Hippocampal formation (tissue), 2 donors: ENCODE measurements around the gene CSPG4.
"Not testable (repeated sequence)": the region's sequence is repeated elsewhere in the genome, so short reads cannot be mapped to it uniquely, and the experiment has no call there.

Source experiments
- DNase-seq, 2 donors: peaks; one replicate each; lab custom pipeline; 2025; lab: John Stamatoyannopoulos, UW

The CSPG4 gene, protein sequence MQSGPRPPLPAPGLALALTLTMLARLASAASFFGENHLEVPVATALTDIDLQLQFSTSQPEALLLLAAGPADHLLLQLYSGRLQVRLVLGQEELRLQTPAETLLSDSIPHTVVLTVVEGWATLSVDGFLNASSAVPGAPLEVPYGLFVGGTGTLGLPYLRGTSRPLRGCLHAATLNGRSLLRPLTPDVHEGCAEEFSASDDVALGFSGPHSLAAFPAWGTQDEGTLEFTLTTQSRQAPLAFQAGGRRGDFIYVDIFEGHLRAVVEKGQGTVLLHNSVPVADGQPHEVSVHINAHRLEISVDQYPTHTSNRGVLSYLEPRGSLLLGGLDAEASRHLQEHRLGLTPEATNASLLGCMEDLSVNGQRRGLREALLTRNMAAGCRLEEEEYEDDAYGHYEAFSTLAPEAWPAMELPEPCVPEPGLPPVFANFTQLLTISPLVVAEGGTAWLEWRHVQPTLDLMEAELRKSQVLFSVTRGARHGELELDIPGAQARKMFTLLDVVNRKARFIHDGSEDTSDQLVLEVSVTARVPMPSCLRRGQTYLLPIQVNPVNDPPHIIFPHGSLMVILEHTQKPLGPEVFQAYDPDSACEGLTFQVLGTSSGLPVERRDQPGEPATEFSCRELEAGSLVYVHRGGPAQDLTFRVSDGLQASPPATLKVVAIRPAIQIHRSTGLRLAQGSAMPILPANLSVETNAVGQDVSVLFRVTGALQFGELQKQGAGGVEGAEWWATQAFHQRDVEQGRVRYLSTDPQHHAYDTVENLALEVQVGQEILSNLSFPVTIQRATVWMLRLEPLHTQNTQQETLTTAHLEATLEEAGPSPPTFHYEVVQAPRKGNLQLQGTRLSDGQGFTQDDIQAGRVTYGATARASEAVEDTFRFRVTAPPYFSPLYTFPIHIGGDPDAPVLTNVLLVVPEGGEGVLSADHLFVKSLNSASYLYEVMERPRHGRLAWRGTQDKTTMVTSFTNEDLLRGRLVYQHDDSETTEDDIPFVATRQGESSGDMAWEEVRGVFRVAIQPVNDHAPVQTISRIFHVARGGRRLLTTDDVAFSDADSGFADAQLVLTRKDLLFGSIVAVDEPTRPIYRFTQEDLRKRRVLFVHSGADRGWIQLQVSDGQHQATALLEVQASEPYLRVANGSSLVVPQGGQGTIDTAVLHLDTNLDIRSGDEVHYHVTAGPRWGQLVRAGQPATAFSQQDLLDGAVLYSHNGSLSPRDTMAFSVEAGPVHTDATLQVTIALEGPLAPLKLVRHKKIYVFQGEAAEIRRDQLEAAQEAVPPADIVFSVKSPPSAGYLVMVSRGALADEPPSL (N-terminal part only)

DNA sequence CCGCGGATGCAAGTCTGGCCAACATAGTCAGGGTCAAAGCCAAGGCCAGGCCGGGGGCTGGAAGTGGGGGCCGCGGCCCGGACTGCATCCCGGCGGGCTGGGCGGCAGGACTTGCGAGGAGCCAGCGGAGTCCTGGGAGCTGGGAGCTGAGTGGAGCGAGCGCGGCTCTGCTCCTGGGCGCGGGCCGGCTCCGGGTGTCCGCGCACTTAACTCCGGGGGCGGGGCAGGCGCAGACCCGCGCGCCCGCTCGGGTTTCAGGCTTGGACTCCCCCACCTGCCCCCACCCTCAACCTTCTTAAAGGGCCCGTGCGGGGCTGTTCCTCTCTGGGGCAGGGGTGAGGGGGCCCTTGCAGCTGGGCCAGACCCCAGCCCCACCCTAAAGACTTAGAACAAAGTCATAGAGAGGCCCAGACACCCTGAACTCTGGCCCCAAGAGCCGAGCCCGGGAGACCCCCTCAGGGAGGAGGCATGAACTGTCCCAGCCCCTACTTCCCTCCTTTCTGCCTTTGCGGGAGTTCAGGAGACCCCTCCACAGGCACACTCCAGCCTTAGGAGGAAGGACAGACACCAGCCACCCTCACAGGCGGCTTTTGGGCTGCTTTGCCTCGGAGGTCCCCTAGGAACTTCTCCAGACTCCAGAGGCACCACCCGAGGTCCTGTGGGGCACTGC is at the start of gene CSPG4:
Gene CSPG4, minus strand, starts transcription at position 181 of the 670 bp plus-strand sequence. Its CDS starts 93 bp downstream, at position 88.
- DNase-seq, result no peak

DNA sequence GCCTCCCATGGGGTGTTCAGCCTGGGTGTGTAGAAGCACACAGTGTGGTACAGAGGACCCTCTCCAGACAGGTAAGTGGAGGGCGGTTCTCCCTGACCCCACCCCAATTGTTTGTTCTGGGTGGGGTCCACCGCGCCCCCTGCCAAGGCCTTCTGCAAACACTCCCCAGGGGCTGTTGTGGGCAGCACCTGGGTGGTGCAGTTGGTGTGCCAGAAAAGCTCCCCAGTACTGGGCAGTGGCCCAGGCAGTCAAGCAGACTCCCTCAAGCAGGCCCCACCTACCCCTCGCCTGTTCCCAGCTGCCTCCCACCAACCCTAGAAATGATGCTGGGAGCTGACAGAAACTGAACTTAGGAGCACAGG is 49.7 kb upstream of the CSPG4 start:
- not testable (repeated sequence) for DNase-seq

DNA sequence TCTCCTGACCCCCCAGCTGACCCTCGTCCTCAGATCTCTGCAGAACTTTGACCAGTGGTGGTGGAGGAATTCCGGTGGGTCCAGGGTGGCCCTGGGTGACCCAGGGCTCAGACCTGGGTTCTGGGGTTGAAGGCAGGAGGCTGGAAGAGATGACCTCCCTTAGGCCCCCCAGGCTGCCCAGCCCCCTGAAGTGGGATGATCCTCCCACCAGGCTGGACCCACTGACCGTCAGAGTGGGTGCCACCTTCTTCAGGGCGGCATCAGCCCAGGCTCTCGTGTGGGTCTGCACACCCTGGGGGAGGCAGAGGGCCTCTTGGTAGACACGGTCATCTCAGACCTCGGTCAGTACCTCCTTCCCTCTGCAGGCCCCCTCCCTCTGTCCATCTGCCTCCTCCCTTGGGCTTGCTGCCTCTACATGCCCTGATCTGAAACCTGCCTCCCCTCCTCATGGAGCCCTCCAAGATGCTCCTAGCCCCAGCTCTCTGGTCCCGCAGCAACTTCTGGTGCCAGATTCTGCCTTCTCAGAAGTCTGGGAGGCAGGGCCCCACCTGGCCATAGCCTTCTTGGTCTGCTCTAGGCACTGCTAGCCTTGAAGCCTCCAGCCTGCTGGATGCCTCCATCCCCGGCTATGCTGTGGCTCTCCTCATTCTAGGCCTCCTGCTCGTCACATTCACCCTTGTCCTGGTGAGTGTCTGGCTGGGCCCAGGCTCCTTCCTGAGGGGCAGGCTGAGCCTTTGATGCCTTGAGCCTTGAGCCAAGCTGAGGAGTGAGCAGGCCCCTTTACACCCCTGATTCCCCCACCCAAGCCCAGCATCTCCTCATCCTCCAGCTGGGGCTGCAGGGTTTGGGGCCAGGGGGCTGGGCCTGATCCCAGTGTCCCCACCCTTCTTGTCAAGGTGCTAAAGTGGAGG is 49.1 kb upstream of the CSPG4 start:
- DNase-seq, result no peak

DNA sequence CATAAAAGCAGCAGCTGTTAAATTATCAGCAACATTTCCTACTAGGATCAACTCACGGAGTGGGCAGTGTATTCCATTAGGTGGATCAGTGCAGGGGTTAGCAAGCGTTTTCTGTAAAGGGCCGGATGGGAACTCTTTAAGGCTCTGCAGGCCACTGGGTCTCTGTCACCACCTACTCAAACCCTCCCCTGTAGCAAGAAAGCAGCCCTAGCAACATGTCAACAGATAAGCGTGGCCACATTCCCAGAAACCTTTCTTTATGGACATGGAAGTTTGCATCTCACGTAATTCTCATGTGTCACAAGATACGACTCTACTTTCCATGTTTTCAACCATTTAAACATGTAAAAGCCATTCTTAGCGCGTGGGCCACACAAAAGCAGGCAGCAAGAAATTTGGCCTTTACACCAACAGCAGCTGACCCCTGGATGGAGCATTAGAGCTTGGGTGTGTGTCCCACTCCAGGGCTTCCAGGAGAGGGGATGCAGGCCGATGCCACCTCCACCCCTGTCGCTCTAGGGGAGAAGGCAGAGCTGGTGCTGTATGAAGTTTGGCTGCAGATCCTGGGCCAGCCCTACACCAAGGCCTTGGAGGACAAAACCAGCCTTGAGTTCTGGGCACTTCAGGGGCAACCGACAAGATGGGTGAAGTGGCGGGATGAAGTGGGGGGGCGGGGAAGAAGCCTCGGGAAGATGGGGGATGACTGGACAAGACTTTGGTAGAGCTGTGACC is 48.2 kb upstream of the CSPG4 start:
- DNase-seq, result no peak

DNA sequence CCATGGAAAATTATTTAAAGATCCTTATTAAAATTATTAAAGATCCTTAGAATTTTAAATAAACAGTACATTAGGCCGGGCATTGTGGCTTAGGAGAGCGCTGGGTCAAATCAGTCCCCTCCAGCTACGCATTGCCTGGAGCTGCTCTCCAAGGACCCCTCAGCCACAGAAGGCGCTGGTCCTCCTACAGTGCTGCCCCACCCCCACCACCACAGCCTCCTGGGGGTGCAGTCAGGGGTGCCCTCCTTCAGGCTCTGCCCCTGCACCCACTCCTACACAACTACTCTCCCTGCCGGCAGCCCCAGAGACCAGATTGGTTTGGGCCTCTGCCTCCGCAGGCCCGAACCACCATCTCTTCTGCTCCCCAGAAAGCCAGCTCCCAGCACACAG is 47.5 kb upstream of the CSPG4 start:
- DNase-seq, result not testable (repeated sequence)

DNA sequence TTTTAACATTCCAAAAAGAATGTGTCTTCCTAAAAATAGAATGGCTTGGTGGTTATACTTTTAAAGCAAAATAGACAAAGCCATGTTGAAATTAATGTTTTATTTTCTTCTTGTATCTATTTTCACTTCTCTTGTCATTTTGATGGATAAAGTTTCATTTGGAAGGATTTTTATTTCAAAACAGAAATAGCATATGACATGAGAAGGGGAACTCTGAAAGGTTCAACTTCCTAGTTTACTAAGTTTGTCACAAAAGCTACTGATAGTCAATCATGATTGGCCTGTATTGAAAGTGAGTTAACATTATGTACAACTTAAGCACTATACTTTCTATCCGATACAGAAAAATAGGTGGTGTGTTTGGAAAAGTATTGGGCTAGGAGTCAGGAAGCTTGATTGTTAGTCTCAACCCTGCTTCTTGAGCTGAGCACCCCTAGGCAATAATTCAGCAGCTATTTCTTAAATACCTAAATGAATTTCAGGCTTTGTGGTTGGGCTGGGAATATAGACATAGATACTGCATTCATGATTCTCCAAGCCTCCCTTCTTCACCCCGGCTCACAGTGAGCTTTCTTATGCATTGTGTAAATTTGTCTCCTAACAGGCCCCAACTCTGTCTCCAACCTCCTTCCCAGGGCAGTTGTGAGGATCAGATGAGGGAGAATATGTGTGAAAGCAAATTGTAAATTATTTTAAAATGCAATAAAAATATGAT is 46.9 kb upstream of the CSPG4 start:
- DNase-seq, result no peak

DNA sequence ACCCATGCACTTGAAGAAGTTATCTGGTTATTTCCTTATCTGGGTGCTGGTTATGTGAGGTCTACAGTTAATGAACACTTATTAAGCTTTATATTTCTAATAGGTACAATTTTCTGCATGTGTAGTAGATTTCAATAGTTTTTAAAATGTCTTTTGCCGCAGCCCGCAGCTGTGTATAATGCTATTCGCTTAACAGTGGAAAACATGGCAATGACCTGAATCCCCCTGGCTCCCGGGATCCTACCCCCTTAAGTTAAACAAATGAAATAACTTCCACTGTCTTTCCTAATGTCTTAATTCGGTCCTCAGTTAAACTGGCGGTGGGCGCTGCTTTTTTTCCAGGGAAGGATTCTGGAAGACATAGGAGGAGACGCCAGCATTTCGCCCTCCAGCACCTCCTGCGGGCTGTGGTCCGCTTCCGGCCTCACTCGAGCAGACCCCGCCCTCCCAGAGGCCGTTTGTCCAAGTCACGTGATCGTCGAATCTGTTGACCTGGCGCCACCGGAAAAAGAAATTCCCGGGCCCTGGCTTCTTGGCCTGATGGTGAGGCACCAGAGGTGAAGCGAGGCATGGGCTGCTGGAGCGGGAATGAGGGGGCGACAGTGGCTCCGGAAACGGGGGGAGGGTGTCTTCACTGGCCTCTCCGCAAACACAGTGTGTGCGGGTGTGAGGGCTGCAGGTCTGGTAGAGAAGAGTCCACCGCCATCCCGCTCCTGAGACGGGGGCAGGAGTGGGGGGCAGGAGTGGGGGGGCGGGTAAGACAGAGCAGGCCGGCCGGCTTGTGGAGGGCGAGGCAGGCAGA is 45.6 kb upstream of the CSPG4 start:
- DNase-seq, result peak; percentile 78 to 84

DNA sequence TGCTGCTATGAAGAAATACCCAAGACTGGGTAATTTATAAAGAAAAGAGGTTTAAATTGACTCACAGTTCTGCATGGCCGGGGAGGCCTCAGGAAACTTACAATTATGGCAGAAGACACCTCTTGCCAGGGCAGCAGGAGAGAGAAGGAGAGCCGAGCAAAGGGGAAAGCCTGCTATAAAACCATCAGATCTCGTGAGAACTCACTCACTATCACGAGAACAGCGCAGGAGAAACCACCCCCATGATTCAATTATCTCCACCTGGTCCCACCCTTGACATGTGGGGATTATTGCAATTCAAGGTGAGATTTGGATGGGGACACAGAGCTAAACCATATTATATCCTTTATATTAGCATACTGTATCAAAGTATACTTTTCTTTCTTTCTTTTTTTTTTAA is 42.2 kb upstream of the CSPG4 start:
- not testable (repeated sequence) for DNase-seq

DNA sequence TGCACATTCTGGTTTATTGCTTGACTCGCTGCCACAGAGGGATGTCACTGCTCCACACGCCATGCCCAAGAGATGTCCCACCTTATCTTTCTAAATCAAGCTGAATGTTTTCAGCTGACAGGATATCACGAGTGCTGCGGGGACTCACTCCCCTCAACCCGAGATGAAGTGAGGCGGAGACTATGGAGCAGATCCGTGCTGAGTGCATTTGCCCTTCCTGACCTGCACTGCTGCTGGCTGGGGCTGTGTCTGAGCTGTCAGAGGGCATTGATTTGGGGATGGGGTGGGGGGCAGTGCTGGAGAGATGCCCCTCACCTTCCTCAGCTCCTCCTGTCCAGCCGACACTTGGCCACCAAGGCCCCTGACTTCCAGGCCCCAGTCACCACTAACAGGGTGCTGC is 40.5 kb upstream of the CSPG4 start:
- DNase-seq, result no peak

DNA sequence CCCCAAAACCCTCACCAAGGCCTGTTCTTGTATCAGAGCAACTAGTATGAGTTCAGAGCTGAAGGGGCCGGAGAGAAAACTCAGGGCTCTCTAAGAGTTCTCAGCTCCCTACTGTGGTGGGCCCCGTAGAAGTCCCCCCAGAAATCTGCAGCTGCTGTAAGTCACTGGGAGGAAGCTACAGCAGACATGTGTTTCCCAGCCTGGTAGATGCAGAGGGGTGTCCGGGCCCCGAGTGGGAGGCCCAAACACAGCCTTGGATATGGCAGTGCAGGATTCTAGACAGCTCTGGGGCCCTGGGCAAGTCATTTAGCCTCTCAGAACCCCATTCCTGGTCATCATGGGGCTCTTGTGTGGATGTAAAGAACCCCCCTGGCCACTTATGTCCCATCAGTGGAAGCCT is 39.2 kb upstream of the CSPG4 start:
- DNase-seq, result no peak

DNA sequence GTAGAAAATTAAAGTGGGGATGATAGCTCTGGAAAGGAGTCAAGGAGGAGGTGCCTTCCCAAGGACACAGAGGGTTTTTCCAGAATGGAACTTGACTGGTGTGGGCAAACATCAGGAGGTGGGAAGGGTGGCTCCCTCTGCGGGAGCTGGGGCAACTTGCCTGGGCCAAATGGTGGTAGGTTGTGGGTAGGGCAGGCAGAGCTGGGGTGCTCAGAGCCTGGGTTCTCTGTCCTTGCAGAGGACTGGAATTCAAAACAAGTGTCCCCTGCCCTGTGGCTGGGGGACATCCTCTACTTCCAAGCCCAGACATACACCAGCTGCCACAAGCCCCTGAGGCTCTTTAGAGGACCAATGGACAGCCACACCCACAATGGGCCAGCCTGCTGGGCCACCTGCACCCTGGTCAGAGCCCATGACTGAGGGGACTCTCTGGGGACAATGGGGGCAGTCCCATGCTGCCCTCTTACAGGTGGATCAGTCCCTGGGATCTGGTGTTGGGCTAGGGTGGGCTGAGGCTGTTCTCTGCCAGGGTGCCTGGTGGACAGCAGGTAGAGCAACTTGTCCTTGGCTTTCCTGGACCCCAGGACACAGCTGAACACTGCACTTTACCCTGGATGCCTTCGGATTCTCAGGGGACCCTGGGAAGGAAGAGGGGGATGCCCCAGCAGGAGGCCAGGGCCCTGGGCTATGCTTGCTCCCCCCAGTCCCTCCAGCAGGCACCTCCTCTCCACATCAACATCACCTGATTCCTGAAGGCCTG is 38.6 kb upstream of the CSPG4 start:
- no peak for DNase-seq

DNA sequence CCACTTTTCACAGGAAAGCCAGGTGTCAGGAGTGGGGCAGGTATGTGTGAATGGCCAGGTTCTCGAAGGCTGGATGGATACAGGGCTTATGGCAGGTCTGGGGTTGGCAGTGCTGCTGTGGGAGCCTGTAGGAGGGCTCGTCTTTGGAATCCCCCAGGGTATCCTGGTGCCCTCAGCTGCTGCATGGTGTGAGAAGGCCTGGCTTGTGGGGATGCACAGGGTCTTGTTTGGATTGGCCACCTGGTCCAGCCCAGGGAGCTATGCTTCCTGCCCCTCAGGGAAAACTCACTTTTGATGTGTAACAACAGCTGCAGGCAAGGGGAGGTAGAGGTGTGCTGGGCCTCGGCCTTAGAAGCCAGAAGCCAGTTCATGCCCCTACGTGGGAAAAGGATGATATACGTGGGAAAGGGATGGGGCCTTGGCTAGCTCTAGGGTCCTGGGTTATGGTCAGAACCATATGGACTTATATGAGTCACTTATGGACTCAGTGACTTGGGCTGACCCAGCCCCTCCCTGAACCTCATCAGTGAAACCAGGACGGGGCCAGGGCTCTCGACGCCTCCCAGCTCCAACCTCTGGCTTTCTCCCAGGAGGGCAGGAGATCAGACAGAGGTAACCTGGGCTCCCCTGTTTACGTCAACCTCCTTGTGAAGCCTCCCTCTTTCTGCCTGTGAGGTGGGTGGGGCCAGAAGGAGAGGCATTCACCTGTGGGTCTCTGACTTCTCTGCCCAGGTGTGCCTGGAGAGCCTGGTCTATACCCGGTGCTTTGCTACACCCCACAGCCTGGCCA is 37.8 kb upstream of the CSPG4 start:
- DNase-seq, result no peak

DNA sequence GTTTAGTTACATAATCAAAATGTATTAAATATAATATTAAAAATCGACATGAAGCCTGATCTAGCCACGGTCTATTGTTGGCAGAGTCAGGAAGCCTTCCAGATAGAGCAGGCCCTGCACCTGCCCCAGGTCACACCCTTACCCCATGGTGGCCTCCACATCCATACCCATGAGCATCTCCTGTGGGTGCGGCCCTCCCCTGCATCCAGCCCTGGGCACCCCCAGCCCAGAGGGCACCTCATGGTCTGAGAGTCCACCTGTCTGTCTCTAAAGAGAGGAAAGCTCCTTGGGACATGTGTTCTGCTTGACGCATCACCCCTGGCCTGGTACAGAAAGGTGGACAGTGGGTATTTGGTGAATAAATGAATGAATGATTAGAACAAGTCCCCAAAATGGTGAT is 37.2 kb upstream of the CSPG4 start:
- no peak for DNase-seq

DNA sequence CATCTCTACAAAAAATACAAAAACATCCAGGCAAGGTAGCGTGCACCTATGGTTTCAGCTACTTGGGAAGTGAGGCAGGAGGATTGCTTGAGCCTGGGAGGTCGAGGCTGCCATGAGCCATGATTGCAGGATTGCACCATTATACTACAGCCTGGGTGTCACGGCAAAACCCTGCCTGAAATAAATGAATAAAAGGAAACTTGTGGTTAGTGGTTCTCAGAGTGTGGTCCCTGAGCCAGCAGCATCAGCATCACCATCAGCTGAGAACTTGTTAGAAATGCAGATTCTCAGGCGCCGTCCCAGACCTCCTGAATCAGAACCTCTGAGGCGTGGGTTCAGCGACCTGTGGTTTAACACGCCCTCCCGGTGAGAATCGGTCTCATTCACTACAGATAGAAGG is 36.2 kb upstream of the CSPG4 start:
- DNase-seq, result not testable (repeated sequence)

DNA sequence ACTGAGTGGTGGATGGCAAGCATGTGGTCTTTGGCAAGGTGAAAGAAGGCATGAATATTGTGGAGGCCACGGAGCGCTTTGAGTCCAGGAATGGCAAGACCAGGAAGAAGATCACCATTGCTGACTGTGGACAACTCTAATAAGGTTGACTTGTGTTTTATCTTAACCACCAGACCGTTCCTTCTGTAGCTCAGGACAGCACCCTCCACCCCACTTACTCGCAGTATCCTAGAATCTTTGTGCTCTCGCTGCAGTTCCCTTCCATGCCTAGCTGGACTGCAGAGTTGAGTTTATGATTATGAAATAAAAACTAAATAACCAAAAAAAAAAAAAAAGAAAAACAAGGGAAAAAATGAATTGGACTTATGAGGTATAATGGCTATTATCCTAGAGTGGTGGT is 34.5 kb upstream of the CSPG4 start:
- not testable (repeated sequence) for DNase-seq

DNA sequence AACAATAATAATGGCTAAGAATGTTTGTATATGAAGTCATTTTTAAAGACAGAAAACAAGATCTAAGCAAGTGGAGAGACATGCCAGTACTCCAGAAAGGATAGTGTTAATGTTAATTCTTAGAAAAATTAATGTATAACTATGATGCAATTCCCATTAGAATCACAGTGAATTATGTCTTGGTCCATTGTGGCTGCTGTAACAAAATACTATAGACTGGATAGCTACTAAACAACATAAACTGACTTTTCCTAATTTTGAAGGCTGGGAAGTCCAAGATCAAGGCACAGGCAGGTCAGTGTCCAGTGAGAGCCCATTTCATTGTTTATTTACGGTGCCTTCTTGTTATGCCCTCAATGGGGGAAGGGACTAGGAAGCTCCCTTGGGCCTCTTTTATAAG is 32.7 kb upstream of the CSPG4 start:
- no peak for DNase-seq

DNA sequence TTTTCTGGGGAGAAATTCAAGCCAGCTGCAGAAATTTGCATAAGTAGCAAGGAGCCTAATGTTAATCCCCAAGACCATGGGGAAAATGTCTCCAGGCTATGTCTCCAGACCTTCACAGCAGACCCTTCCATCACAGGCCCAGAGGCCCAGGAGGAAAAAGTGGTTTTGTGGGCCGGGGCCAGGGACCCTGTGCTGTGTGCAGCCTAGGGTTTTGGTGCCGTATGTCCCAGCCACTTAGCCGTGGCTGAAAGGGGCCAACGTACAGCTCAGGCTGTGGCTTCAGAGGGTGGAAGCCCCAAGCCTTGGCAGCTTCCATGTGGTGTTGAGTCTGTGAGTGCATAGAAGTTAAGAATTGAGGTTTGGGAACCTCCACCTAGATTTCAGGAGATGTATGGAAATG is 29.7 kb upstream of the CSPG4 start:
- not testable (repeated sequence) for DNase-seq
